ENCODE results near the gene STK25.
"Not testable (repeated sequence)": the region's sequence is repeated elsewhere in the genome, so short reads cannot be mapped to it uniquely, and the experiment has no call there.

Gene STK25

DNA sequence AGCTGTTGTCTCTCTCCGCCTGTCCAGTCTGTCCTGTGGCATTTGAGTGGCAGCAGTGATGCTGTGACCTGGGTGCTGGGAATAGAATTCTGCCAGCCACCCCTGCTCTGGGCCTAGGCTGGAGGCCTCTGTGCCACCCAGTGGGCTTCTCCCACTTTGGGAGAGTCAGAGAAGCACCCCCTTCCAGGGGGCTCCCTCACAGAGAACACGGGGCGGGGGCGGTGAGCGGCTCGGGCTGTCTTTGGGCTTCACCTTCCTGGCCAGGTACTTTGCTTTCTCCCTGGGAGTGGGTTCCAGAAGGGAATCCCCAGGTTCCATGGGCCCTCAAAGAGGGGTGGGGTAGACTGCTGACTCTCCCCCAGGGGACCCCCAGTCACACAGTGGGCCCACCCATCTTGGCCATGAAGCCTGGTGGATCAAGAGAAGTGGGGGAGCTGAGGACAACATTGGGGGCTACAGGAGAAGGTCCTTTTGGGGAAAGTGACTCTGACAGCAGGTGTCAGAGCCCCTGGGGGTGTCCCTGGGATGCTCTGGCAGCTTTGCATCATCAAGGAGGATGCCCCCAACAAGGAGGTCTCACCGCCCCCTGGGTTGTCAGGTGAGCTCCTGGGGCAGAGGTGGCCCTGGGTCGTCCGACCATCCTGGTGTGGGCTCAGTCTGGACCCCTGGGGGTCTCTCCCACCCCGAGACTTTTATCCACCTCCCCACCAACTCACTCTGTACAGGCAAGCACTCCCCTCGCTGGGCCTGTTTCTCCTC lies 31.4 kb upstream of the STK25 start:
- no peak for FAIRE-seq

DNA sequence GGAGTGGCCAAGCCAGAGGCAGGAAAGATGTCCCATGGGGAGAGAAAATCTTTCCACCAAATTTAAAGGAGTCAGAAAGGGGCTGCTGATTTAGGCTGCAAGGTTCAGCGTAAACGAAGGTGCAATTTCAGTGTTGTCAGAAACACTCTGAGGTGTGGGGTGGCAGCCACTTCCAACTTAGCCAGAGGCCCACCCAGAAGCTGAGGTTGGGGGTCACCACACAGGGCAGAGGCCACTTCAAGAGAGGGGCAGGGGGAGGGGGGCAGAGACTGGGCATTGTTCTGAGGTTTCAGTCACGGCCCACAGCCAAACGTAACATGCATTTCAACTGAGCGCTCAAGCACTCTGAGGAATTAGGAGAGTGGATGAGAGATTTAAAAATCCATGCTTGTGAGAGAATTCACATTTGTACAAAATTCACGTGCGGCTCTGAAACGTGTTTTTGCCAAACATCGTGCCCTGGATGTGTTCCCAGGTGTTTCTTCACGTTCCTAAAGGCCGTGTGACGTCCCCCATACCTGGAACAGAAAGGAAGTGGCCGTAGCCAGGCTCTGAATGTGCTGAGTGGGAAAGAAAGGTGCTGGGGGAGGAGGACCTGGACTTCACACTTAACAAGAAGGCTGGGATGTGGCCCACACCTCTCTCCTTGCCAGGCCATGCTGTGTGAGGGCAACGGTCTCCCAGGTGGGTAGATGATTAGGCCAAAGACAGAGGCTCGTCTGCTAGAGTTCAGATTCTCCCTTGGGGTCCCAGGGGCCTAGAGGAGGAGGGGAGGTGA lies 30.6 kb upstream of the STK25 start:
- FAIRE-seq: no peak

GRCh38 chr2:241535871-241536655 lies 27.7 kb upstream of the STK25 start:
- FAIRE-seq: no peak

GRCh38 chr2:241534701-241535375 lies 26.5 kb upstream of the STK25 start:
- FAIRE-seq: no peak

DNA sequence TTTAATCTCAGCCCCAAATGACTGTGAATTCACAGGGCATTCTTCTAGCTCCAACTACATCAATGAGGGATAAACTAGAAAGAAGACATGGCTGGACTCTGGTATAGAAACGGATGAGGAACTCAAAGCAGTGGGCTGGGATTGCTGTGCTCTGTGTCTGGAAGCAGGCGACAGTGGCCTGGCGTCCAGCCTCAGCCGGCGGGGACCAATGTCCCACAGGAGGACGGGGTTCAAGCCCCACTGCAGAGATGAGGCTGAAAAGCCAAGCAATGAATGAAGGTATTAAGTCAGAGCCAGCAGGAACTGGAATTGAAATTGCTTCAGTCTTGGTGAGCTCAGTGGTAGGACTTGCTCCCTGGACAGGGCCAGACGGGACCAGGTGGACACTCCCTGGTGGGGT lies 25.9 kb upstream of the STK25 start:
- no peak for FAIRE-seq

- FAIRE-seq: no peak
Measured at GRCh38 chr2:241532733-241533601, 24.6 kb upstream of the STK25 start.

DNA sequence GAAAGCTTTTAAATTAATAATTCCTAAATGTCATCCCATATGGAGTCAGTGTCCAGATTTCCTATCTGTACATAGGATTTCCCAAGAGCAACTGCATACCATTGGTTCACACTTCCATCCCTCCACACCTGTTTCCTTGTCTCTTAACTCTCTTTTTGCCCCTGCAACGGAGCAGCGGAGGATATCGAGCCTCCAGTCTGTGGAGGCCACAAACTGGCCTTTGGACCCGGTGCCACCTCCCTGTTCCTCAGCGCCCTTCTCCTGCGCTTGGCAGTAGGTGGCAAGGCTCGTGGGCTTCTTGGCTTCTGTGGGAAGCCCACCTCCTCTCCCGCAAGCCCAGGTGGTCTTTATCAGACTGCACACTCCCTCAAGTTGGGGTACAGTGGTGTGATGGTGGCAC lies 23.8 kb upstream of the STK25 start:
- no peak for FAIRE-seq

- FAIRE-seq: no peak
Measured at GRCh38 chr2:241531161-241531722, 22.9 kb upstream of the STK25 start.

GRCh38 chr2:241530571-241530970 lies 22.2 kb upstream of the STK25 start:
- FAIRE-seq: no peak

DNA sequence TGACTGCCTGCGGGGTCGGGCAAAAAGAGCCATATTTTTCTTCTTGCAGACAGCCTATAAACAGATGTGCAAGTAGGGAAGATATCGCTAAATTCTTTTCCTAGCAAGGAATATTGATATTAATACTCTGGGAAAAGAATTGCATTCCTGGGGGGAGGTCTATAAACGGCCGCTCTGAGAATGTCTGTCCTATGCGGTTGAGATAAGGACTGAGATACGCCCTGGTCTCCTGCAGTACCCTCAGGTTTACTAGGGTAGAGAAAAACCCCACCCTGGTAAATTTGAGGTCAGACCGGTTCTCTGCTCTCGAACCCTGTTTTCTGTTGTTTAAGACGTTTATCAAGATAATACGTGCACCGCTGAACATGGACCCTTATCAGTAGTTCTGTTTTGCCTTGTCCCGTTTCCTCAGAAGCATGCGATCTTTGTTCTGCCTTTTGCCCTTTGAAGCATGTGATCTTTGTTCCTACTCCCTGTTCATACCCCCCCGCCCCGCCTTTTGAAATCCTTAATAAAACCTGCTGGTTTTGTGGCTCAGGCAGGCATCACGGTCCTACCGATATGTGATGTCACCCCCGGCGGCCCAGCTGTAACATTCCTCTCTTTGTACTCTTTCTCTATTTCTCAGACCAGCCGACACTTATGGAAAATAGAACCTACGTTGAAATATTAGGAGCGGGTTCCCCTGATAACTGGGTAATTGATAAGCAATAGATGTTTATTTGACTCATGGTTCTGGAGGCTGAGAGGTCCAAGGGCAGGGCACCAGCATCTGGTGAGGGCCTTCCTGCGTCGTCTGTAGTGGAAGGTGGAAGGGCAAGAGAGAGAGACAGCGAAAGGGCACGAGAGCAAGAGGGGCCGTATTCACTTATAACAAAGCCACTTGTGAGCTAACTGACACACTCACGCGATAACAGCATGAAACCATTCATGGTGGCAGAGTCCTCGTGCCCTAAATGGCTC lies 17.7 kb upstream of the STK25 start:
- FAIRE-seq: not testable (repeated sequence)

- FAIRE-seq: no peak
Measured at GRCh38 chr2:241522477-241522876, 14.1 kb upstream of the STK25 start.

DNA sequence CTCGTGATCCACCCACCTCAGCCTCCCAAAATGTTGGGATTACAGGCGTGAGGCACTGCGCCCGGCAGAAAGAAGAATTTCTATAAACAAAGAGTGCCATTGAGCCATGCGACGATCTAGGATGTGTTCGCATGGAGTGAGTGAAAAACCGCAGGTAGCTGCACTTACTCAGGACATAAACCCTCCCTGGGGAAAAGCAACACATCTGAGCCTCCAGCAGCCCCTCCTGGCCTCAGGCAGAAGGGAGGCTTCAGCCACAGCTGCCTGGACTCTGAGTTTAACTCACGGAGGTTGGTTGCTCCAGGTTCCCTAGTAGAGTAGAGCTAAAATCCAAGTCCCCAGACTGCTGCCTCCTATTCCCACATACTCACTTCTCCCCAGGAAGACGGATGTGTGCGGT lies 11.3 kb upstream of the STK25 start:
- FAIRE-seq: no peak

GRCh38 chr2:241517297-241517696 lies 8.9 kb upstream of the STK25 start:
- no peak for FAIRE-seq

GRCh38 chr2:241516520-241516965 lies 8.2 kb upstream of the STK25 start:
- no peak for FAIRE-seq

DNA sequence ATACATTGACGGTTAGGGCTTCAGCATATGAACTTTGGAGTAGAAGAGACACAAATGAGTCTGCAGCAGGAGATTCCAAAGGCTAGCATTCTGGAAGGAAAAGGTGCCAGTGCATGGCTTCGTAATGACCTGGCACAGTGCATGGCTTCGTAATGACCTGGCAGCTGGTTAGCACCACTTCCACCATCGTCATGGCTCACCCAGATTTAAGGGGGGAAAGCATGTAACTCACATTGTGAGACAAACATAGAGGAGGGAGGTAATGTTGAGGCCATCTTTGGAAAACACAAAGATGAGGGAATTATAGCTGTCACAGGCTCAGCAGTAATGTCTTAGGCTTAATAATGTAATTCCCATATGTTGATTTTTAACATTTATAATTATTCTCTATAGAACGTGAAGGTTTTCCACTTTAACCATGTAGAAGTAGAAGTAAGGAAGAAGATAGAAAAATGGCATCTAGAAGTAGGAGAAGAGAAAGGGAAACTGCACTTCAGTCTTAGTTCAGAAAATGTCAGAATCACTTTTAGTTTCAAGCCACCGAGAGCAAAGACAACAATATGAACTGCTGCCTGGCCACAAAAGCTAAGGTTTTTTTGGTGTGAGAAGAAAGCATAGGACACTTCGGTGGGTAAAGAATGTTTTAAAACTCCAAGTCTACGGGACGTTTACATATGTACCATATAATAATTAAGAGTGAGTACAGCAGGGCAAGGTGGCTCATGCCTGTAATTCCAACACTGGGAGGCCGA lies 6.8 kb upstream of the STK25 start:
- FAIRE-seq: no peak

- no peak for FAIRE-seq
Measured at GRCh38 chr2:241514553-241514952, 6.2 kb upstream of the STK25 start.

GRCh38 chr2:241511091-241511741 lies 2.8 kb upstream of the STK25 start:
- no peak for FAIRE-seq

DNA sequence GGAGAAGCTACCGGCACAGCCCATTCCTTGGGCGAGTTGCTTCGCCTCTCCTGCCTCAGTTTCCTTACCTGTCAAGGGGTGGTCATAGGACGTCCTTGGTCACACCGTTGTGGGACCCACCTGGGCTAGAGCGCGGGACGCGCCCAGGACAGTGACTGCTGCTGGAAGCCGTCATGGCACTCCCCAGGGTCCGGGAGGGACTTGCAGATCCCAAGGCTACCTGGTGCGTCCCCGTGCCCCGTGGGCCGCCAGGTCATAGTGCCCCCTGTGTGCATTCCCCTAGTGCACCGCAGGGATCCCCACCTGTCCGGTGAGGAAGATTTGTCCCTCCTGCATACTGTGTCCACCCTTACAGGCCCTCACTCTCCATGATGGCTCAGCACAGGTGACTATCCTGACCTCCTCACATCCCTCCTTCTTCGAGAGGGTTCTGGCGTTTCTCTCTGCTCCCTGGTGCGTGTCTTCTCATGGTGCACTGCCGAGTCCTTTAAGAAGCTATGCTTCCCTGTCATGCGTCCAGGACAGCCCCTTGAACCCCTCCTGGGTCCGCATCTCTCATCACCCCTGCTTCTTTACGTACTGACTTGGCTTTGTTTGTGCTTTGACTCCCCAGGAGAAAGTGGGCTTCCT lies 886 bp upstream of the STK25 start:
- no peak for FAIRE-seq
